HepG2 (cell line): ENCODE data around the gene STAG3. TPM values are rescaled to one million over a fixed set of nuclear protein-coding genes. Genes with fewer than 3 reads are reported as not detected.

Source experiments
- CBX2 ChIP-seq, 2 experiments: fragments of 200-600 bp in 1 of 2; sonication (generic); formaldehyde crosslinking in 1 of 2; IDR thresholded peaks; 2 replicates each; pipeline versions ENCODE4 v1.7.0 to v1.8.1; 2018 to 2022; ENCODE audit warnings: low read depth in 2 of 2, low read length in 1 of 2, mild to moderate bottlenecking in 1 of 2, missing genetic modification reagents in 1 of 2
- CHCHD3 ChIP-seq: sonication (generic); formaldehyde crosslinking; IDR thresholded peaks from 2 replicates; pipeline ENCODE4 v1.8.0; 2022; ENCODE audit warnings: mild to moderate bottlenecking, missing genetic modification reagents, moderate library complexity
- HDAC2 ChIP-seq: sonication (generic); formaldehyde crosslinking; IDR thresholded peaks from 2 replicates; pipeline ENCODE4 v1.4.0; 2020; ENCODE audit warnings: missing genetic modification reagents
- MED13 ChIP-seq: sonication (generic); formaldehyde crosslinking; IDR thresholded peaks from 2 replicates; pipeline ENCODE4 v1.5.0; 2020; ENCODE audit warnings: missing genetic modification reagents
- PHF21A ChIP-seq: sonication (generic); formaldehyde crosslinking; IDR thresholded peaks from 2 replicates; pipeline ENCODE4 v1.5.0; 2020; ENCODE audit warnings: mild to moderate bottlenecking, missing genetic modification reagents
- SRSF9 ChIP-seq: fragments of 200-400 bp; formaldehyde crosslinking; IDR thresholded peaks from 2 replicates; pipeline ENCODE4 v1.6.1; 2018; ENCODE audit warnings: borderline replicate concordance, mild to moderate bottlenecking, low read depth, low read length; ENCODE audit not compliant: insufficient read depth, poor library complexity, severe bottlenecking
- TEAD3 ChIP-seq: optimal IDR thresholded peaks from 2 replicates; pipeline ENCODE3; 2016; ENCODE audit warnings: borderline replicate concordance
- ZGPAT ChIP-seq: IDR thresholded peaks from 2 replicates; pipeline ENCODE4 v1.6.1; 2016; ENCODE audit warnings: mild to moderate bottlenecking
- ZNF276 ChIP-seq: sonication (generic); formaldehyde crosslinking; IDR thresholded peaks from 2 replicates; pipeline ENCODE4 v1.4.0; 2020; ENCODE audit warnings: mild to moderate bottlenecking, low read depth, missing genetic modification reagents
- ZNF326 ChIP-seq: sonication (generic); formaldehyde crosslinking; IDR thresholded peaks from 2 replicates; pipeline ENCODE4 v1.4.0; 2020; ENCODE audit warnings: missing genetic modification reagents, borderline replicate concordance
- polyA plus RNA-seq, 8 experiments: library from polyadenylated mRNA; depleted of rRNA in 3 of 8; stranded (reverse) in 7 of 8; unstranded in 1 of 8; fragments of >200 nt; fragmentation: Illumina TruSeq in 4 of 8; extraction: Trizol in 4 of 8; gene quantifications; 2 replicates each; pipeline versions ENCODE4 v1.2.1 to v1.2.3, GENCODE V29; 2011 to 2016; ENCODE audit warnings: low read depth in 4 of 8, missing spikeins in 1 of 8, mixed read lengths in 1 of 8; ENCODE audit not compliant: insufficient read depth in 1 of 8
- total RNA-seq, 5 experiments: library from RNA; depleted of rRNA; stranded (reverse); fragments of >200 nt; fragmentation: Illumina TruSeq; extraction: Trizol; gene quantifications; 2 replicates each; pipeline ENCODE4 v1.2.3, GENCODE V29; 2016; ENCODE audit warnings: low read depth in 1 of 5
- TF ChIP-seq, protein P1 (sequence below), 2 experiments: sonication (generic) in 1 of 2; formaldehyde crosslinking in 1 of 2; IDR thresholded peaks; 2 replicates each; pipeline versions ENCODE4 v1.6.1 to v1.9.0; 2014 to 2022; ENCODE audit warnings: antibody characterized with exemption in 1 of 2, borderline replicate concordance in 1 of 2, inconsistent platforms in 1 of 2, low read depth in 1 of 2, missing genetic modification reagents in 1 of 2
- TF ChIP-seq, protein P2 (sequence below): sonication (generic); formaldehyde crosslinking; IDR thresholded peaks from 2 replicates; pipeline ENCODE4 v1.4.0; 2020; ENCODE audit warnings: missing genetic modification reagents
- TF ChIP-seq, protein P3 (sequence below): sonication (generic); formaldehyde crosslinking; IDR thresholded peaks from 2 replicates; pipeline ENCODE4 v1.5.0; 2020; ENCODE audit warnings: missing genetic modification reagents, mild to moderate bottlenecking, borderline replicate concordance

STAG3 gene
- total and polyA plus RNA-seq, 2 of the 13 experiments (the other 11 are each of a cell fraction or from before 2014, with no cell fraction given): 0.09 to 0.33 TPM

DNA sequence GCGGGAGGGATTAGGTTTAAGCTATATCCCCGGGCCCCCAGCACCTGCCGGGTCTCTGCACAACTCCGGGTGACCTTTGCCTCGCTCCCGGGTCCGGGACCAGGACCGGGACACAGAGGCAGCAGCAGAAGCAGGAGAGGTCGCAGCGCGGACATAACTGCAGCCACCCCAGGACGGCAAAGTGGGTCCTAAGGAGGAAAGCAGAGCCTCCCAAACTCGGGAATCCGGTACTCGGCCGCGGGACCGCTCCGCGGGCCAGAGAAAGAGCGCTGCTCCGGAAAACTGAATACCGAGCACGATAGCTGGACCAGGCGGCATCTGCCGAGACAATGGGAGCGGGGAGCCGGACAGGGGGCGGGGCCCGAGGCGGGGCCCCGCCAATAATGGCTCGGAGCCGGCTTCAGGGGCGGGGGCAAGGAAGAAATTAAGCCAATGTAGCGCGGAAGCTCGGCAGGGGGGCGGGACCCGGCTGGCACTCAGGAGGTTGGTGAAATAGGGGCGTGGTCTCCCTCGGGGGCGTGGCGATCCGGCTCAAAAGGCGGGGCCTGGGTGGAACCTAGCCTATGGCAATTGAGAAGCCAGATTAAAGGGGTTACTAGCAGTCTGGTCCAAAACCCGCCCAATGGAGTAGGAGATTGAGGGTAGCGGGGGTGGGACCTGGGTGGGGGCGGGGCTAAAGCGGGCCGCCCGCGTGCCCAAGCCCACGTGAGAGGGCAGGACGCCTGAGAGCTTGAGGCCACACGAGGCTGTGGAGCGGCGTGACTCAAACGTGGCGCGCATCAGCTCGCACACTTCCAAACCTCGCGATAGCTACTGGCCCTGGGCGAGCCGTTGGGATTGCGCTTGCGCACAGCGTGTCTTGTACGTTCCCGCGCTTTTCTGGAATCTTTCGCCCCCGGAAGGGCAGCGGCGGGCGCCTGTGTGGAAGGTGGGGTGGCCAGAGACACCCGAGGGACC, at the start of gene STAG3, which contains the start of gene GPC2 (continued):
- TF ChIP-seq, protein P1, sequence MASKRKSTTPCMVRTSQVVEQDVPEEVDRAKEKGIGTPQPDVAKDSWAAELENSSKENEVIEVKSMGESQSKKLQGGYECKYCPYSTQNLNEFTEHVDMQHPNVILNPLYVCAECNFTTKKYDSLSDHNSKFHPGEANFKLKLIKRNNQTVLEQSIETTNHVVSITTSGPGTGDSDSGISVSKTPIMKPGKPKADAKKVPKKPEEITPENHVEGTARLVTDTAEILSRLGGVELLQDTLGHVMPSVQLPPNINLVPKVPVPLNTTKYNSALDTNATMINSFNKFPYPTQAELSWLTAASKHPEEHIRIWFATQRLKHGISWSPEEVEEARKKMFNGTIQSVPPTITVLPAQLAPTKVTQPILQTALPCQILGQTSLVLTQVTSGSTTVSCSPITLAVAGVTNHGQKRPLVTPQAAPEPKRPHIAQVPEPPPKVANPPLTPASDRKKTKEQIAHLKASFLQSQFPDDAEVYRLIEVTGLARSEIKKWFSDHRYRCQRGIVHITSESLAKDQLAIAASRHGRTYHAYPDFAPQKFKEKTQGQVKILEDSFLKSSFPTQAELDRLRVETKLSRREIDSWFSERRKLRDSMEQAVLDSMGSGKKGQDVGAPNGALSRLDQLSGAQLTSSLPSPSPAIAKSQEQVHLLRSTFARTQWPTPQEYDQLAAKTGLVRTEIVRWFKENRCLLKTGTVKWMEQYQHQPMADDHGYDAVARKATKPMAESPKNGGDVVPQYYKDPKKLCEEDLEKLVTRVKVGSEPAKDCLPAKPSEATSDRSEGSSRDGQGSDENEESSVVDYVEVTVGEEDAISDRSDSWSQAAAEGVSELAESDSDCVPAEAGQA (IDR thresholded peaks at IDR 0.05; ENCODE audit: low read depth): no peak
- TF ChIP-seq, protein P1 (CRISPR knock-in tag; IDR thresholded peaks at IDR 0.05; ENCODE audit: borderline replicate concordance): no peak
- 0 out of 2 replicates have a peak, but pooled peaks have one; percentile 66 for TF ChIP-seq CHCHD3 (CRISPR knock-in tag)
- TF ChIP-seq, protein P2, sequence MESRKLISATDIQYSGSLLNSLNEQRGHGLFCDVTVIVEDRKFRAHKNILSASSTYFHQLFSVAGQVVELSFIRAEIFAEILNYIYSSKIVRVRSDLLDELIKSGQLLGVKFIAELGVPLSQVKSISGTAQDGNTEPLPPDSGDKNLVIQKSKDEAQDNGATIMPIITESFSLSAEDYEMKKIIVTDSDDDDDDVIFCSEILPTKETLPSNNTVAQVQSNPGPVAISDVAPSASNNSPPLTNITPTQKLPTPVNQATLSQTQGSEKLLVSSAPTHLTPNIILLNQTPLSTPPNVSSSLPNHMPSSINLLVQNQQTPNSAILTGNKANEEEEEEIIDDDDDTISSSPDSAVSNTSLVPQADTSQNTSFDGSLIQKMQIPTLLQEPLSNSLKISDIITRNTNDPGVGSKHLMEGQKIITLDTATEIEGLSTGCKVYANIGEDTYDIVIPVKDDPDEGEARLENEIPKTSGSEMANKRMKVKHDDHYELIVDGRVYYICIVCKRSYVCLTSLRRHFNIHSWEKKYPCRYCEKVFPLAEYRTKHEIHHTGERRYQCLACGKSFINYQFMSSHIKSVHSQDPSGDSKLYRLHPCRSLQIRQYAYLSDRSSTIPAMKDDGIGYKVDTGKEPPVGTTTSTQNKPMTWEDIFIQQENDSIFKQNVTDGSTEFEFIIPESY: peak; percentile 73
- TF ChIP-seq ZNF326 (CRISPR knock-in tag): no peak
- peak; percentile 38; the same call in 1 of the 2 replicates for TF ChIP-seq PHF21A
- no peak for TF ChIP-seq TEAD3 (CRISPR knock-in tag)
- TF ChIP-seq CBX2 (IDR thresholded peaks at IDR 0.05; ENCODE audit: low read depth, low read length): no peak
- 0 out of 2 replicates have a peak, but pooled peaks have one; percentile 54 for TF ChIP-seq CBX2 (CRISPR knock-in tag; IDR thresholded peaks at IDR 0.05; ENCODE audit: low read depth)
- TF ChIP-seq ZGPAT (CRISPR knock-in tag): peak; percentile 32; the same call in 1 of the 2 replicates
- no peak for TF ChIP-seq HDAC2 (CRISPR knock-in tag)
- TF ChIP-seq SRSF9: no peak
- TF ChIP-seq ZNF276: no peak
- TF ChIP-seq, protein P3, sequence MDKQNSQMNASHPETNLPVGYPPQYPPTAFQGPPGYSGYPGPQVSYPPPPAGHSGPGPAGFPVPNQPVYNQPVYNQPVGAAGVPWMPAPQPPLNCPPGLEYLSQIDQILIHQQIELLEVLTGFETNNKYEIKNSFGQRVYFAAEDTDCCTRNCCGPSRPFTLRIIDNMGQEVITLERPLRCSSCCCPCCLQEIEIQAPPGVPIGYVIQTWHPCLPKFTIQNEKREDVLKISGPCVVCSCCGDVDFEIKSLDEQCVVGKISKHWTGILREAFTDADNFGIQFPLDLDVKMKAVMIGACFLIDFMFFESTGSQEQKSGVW (CRISPR knock-in tag): no peak
- TF ChIP-seq MED13 (CRISPR knock-in tag): 0 out of 2 replicates have a peak, but pooled peaks have one; percentile 25
